Subcutaneous abdominal adipose tissue (tissue), 5 donors: Measurements from ENCODE around the gene PRKCI.
"Not testable (repeated sequence)": the region's sequence is repeated elsewhere in the genome, so short reads cannot be mapped to it uniquely, and the experiment has no call there.

Experiments used
- H3K27ac ChIP-seq: one replicate; pipeline ENCODE4 v1.7.0; 2013; ENCODE audit warnings: low read depth, mild to moderate bottlenecking, inconsistent platforms, low read length, moderate library complexity
- H3K27me3 ChIP-seq, 5 donors: one replicate each; pipeline ENCODE4 v1.7.0; 2013; ENCODE audit warnings: low read length in 5 of 5, inconsistent platforms in 1 of 5; ENCODE audit not compliant: control insufficient read depth in 5 of 5, insufficient read depth in 4 of 5
- H3K36me3 ChIP-seq, 5 donors: one replicate each; pipeline ENCODE4 v1.7.0; 2013; ENCODE audit warnings: low read length in 5 of 5; ENCODE audit not compliant: control insufficient read depth in 5 of 5, insufficient read depth in 5 of 5
- H3K4me1 ChIP-seq, 5 donors: one replicate each; pipeline ENCODE4 v1.7.0; 2013; ENCODE audit warnings: low read length in 5 of 5, mild to moderate bottlenecking in 3 of 5, moderate library complexity in 1 of 5; ENCODE audit not compliant: control insufficient read depth in 5 of 5, insufficient read depth in 5 of 5
- H3K4me3 ChIP-seq, 5 donors: one replicate each; pipeline ENCODE4 v1.7.0; 2013; ENCODE audit warnings: low read length in 5 of 5, low read depth in 1 of 5
- H3K9ac ChIP-seq, 5 donors: one replicate each; pipeline ENCODE4 v1.7.0; 2013; ENCODE audit warnings: low read length in 5 of 5, mild to moderate bottlenecking in 4 of 5, moderate library complexity in 3 of 5
- H3K9me3 ChIP-seq, 5 donors: one replicate each; pipeline ENCODE4 v1.7.0; 2013; ENCODE audit warnings: low read length in 5 of 5; ENCODE audit not compliant: control insufficient read depth in 5 of 5
- donor health status: healthy.
- donor health status: healthy.
- donor health status: healthy.
- donor health status: healthy.
- donor health status: healthy.

The PRKCI gene

GRCh38 chr3:170309046-170309445 lies 86.8 kb downstream of the PRKCI start:
- Histone ChIP-seq H3K27ac (no peak overlapping the region), H3K9ac (no peak overlapping the region), H3K4me1 (peaks cover 0 to 7% (median 0%) of the 10 kb centered on the region in 5 donors), H3K4me3 (no peak overlapping the region), H3K9me3 (no peaks in the 10 kb centered on the region), H3K36me3 (no peaks in the 10 kb centered on the region), H3K27me3 (no peaks in the 10 kb centered on the region)

- no peak overlapping the region for H3K9ac ChIP-seq
- H3K9me3 ChIP-seq: no peaks in the 10 kb centered on the region
- no peak overlapping the region for H3K4me3 ChIP-seq
- H3K36me3 ChIP-seq: no peaks in the 10 kb centered on the region
- no peaks in the 10 kb centered on the region for H3K27me3 ChIP-seq
- peaks cover 0 to 6% (median 3%) of the 10 kb centered on the region in 5 donors for H3K4me1 ChIP-seq
- H3K27ac ChIP-seq: no peak overlapping the region
These were observed 95.7 kb downstream of the PRKCI start for GRCh38 chr3:170317954-170318353.

- H3K4me1 ChIP-seq: peaks cover 0 to 6% (median 3%) of the 10 kb centered on the region in 5 donors
- no peaks in the 10 kb centered on the region for H3K27me3 ChIP-seq
- no peaks in the 10 kb centered on the region for H3K9me3 ChIP-seq
- H3K4me3 ChIP-seq: no peak overlapping the region
- H3K27ac ChIP-seq: no peak overlapping the region
- H3K36me3 ChIP-seq: no peaks in the 10 kb centered on the region
- no peak overlapping the region for H3K9ac ChIP-seq
These were observed 98.4 kb downstream of the PRKCI start for GRCh38 chr3:170320461-170321121.

- H3K27me3 ChIP-seq: no peaks in the 10 kb centered on the region
- H3K4me1 ChIP-seq: peaks cover 0 to 6% (median 3%) of the 10 kb centered on the region in 5 donors
- no peaks in the 10 kb centered on the region for H3K9me3 ChIP-seq
- no peak overlapping the region for H3K4me3 ChIP-seq
- H3K9ac ChIP-seq: no peak overlapping the region
- no peaks in the 10 kb centered on the region for H3K36me3 ChIP-seq
- no peak overlapping the region for H3K27ac ChIP-seq
These were observed 99.3 kb downstream of the PRKCI start for GRCh38 chr3:170321321-170322034.

- H3K4me3 ChIP-seq: no peak overlapping the region
- no peaks in the 10 kb centered on the region for H3K9me3 ChIP-seq
- H3K36me3 ChIP-seq: no peaks in the 10 kb centered on the region
- no peak overlapping the region for H3K9ac ChIP-seq
- H3K4me1 ChIP-seq: peaks cover 0 to 3% (median 0%) of the 10 kb centered on the region in 5 donors
- no peak overlapping the region for H3K27ac ChIP-seq
- no peaks in the 10 kb centered on the region for H3K27me3 ChIP-seq
These were observed 100.5 kb downstream of the PRKCI start for GRCh38 chr3:170322566-170323269.

GRCh38 chr3:170323331-170323730 lies 101.1 kb downstream of the PRKCI start:
- H3K4me1 ChIP-seq: peaks cover 0 to 3% (median 0%) of the 10 kb centered on the region in 5 donors
- H3K9ac ChIP-seq: no peak overlapping the region
- H3K36me3 ChIP-seq: no peaks in the 10 kb centered on the region
- H3K9me3 ChIP-seq: no peaks in the 10 kb centered on the region
- no peak overlapping the region for H3K27ac ChIP-seq
- no peak overlapping the region for H3K4me3 ChIP-seq
- no peaks in the 10 kb centered on the region for H3K27me3 ChIP-seq

GRCh38 chr3:170324962-170325361 lies 102.7 kb downstream of the PRKCI start:
- Histone ChIP-seq H3K9me3 (no peaks in the 10 kb centered on the region), H3K9ac (no peak overlapping the region), H3K36me3 (no peaks in the 10 kb centered on the region), H3K4me3 (no peak overlapping the region), H3K27me3 (no peaks in the 10 kb centered on the region), H3K4me1 (peaks cover 0 to 3% (median 0%) of the 10 kb centered on the region in 5 donors), H3K27ac (no peak overlapping the region)

- H3K9me3 ChIP-seq: no peaks in the 10 kb centered on the region
- H3K27ac ChIP-seq: no peak overlapping the region
- H3K27me3 ChIP-seq: no peaks in the 10 kb centered on the region
- H3K36me3 ChIP-seq: no peaks in the 10 kb centered on the region
- H3K4me3 ChIP-seq: no peak overlapping the region
- H3K9ac ChIP-seq: no peak overlapping the region
- peaks cover 0 to 4% (median 0%) of the 10 kb centered on the region in 5 donors for H3K4me1 ChIP-seq
These were observed 105.0 kb downstream of the PRKCI start for GRCh38 chr3:170327040-170327808.

GRCh38 chr3:170327868-170328548 lies 105.8 kb downstream of the PRKCI start:
- not testable (repeated sequence) for H3K27ac ChIP-seq, H3K9ac ChIP-seq, H3K27me3 ChIP-seq, H3K4me3 ChIP-seq, H3K4me1 ChIP-seq, H3K36me3 ChIP-seq, H3K9me3 ChIP-seq
